Suprapubic skin (tissue), 3 donors: ENCODE measurements around the gene RAP1GAP.

ENCODE experiments used
- CTCF ChIP-seq, 2 donors: fragments of 200-600 bp in 1 of 2; fragments of 450-650 bp in 1 of 2; sonication (generic) in 1 of 2; IDR thresholded peaks; one replicate each; pipeline ENCODE4 v1.5.1; 2016 to 2019; ENCODE audit warnings: antibody characterized with exemption in 2 of 2, mild to moderate bottlenecking in 1 of 2, moderate library complexity in 1 of 2
- POLR2A ChIP-seq, 2 donors: fragments of 450-650 bp; IDR thresholded peaks; one replicate each; pipeline ENCODE4 v1.6.1; 2017; ENCODE audit warnings: antibody characterized with exemption in 2 of 2, mild to moderate bottlenecking in 2 of 2, moderate library complexity in 2 of 2

DNA sequence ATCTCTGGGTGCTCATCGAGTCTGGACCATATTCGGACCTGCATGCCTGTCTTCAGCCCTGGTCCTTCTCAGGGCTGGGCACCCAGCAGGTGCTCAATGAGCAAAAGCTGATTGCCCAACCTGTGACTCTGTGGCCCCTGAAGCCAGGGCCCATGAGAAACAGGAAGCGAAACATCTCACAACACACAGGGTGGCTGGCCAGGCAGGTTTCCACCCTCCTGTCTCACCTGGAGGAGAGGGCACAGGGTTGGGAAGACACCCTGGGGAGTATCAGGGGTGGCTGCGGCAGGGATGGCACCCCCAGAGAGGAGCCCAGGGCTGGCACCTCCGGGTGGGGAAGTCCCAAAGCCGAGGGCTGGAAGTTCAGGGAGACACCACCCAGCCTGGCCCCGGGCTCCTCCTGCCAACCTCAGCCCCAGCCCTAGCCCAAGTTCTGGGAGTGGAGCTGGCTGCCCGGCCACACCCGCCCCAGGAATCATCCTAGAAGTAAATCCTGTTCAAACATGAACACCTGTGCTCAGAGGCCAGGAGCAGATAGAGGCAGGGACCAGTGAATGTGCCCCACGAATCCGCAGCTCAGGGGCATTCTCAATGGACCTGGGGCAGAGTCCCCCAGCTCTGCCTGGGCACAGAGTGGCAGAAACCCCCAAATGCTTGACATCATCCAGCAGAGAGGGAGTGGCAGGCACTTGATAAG is 54.6 kb downstream of the RAP1GAP start:
- TF ChIP-seq POLR2A (IDR thresholded peaks at IDR 0.05) (no peak), CTCF (IDR thresholded peaks at IDR 0.05) (no peak)
